Testis (tissue), 3 donors: ENCODE results near the gene RALGPS2. TPM values are rescaled to one million over a fixed set of nuclear protein-coding genes. Genes with fewer than 3 reads are reported as not detected.
A peak's percentile ranks its signal among the peaks of the same experiment; 100 is the strongest.

ENCODE experiments used
- DNase-seq: peaks from one replicate; pipeline ENCODE4 v3.0.0-alpha.2; 2019
- H3K27ac ChIP-seq, 2 donors: fragments of 200-600 bp; sonication (generic); one replicate each; pipeline ENCODE4 v1.5.1; 2019
- H3K27me3 ChIP-seq: fragments of 200-600 bp; sonication (generic); one replicate; pipeline ENCODE4 v1.5.1; 2019
- H3K36me3 ChIP-seq: fragments of 200-600 bp; sonication (generic); one replicate; pipeline ENCODE4 v1.5.1; 2017; ENCODE audit warnings: low read depth; ENCODE audit errors: missing control alignments
- H3K4me1 ChIP-seq: fragments of 200-600 bp; sonication (generic); one replicate; pipeline ENCODE4 v1.5.1; 2019
- H3K4me3 ChIP-seq, 2 donors: fragments of 200-600 bp; sonication (generic); one replicate each; pipeline ENCODE4 v1.5.1; 2017 to 2019
- H3K9me3 ChIP-seq: fragments of 200-600 bp; sonication (generic); one replicate; pipeline ENCODE4 v1.5.1; 2017
- CTCF ChIP-seq, 3 experiments: fragments of 450-650 bp in 2 of 3; fragments of 200-600 bp in 1 of 3; sonication (generic) in 1 of 3; IDR thresholded peaks; one replicate each; pipeline ENCODE4 v1.5.1; 2016 to 2019; ENCODE audit warnings: antibody characterized with exemption in 3 of 3, mild to moderate bottlenecking in 2 of 3, moderate library complexity in 1 of 3
- POLR2A ChIP-seq: fragments of 450-650 bp; IDR thresholded peaks from one replicate; pipeline ENCODE4 v1.6.1; 2017; ENCODE audit warnings: antibody characterized with exemption, mild to moderate bottlenecking, moderate library complexity
- WGBS, 2 donors: methylation state at CpG; one replicate each; pipeline ENCODE4 v1.1.5; 2018; 5-methylcytosine and 5-hydroxymethylcytosine counted together
- intact Hi-C: fragments of 100-400 bp; cut with DNase I; formaldehyde crosslinking; loops from one replicate; pipeline ENCODE4 v1.15.1; 2023; ENCODE audit warnings: low total_unique reads
- polyA plus RNA-seq: library from polyadenylated mRNA; stranded (reverse); fragments of 350-450 nt; fragmentation: Illumina TruSeq; extraction: RNeasy Lipid Tissue Mini Kit (QIAGEN cat#74804); gene quantifications from one replicate; pipeline ENCODE4 v1.2.3, GENCODE V29; 2014; ENCODE audit warnings: low read depth, low replicate concordance; ENCODE audit not compliant: insufficient read depth
- total RNA-seq, 2 donors: library from RNA; depleted of rRNA; stranded (reverse); fragments of >200 nt; gene quantifications; one replicate each; pipeline ENCODE4 v1.2.3, GENCODE V29; 2016

Gene RALGPS2
- total and polyA plus RNA-seq, 3 donors from 2014 or later = 56.3 to 224 (median 78.6) TPM

GRCh38 chr1:178918955-178919354 lies 193.9 kb downstream of the RALGPS2 start:
- Histone ChIP-seq H3K27ac (peak overlapping the region in 1 of 2 donors; percentile 31), H3K4me1 (no peaks in the 10 kb centered on the region), H3K36me3 (no peaks in the 10 kb centered on the region), H3K4me3 (no peak overlapping the region), H3K27me3 (no peaks in the 10 kb centered on the region), H3K9me3 (no peaks in the 10 kb centered on the region)
- no peak for DNase-seq
- 37 to 64% methylated on average over 2 of the region's 2 CpGs for WGBS, 2 donors
- intact Hi-C loops = no loop called here
- no peak for TF ChIP-seq POLR2A

GRCh38 chr1:178919581-178919980 lies 194.5 kb downstream of the RALGPS2 start:
- Histone ChIP-seq H3K27me3 (no peaks in the 10 kb centered on the region), H3K4me3 (no peak overlapping the region), H3K27ac (peak overlapping the region in 1 of 2 donors; percentile 31), H3K9me3 (no peaks in the 10 kb centered on the region), H3K4me1 (no peaks in the 10 kb centered on the region), H3K36me3 (no peaks in the 10 kb centered on the region)
- intact Hi-C loops = no loop called here
- no peak for TF ChIP-seq POLR2A
- TF ChIP-seq CTCF (IDR thresholded peaks at IDR 0.05) = no peak
- no peak for DNase-seq
- 89 to 90% methylated on average over 2 of the region's 2 CpGs for WGBS, 2 donors

GRCh38 chr1:178921499-178921898 lies 196.5 kb downstream of the RALGPS2 start:
- WGBS, 2 donors = 92 to 96% methylated on average over 2 of the region's 2 CpGs
- Histone ChIP-seq H3K4me3 (no peak overlapping the region), H3K9me3 (no peaks in the 10 kb centered on the region), H3K27ac (no peak overlapping the region), H3K4me1 (no peaks in the 10 kb centered on the region), H3K36me3 (no peaks in the 10 kb centered on the region), H3K27me3 (no peaks in the 10 kb centered on the region)
- no peak for DNase-seq
- intact Hi-C loops = no loop called here
- TF ChIP-seq CTCF (IDR thresholded peaks at IDR 0.05) = no peak
- TF ChIP-seq POLR2A = no peak

GRCh38 chr1:178923512-178923911 lies 198.5 kb downstream of the RALGPS2 start:
- Histone ChIP-seq H3K27me3 (no peaks in the 10 kb centered on the region), H3K27ac (no peak overlapping the region), H3K36me3 (no peaks in the 10 kb centered on the region), H3K9me3 (no peaks in the 10 kb centered on the region), H3K4me3 (no peak overlapping the region), H3K4me1 (peaks cover 2% of the 10 kb centered on the region)
- WGBS, 2 donors = 80 to 81% methylated on average over 2 of the region's 2 CpGs
- intact Hi-C loops = no loop called here
- TF ChIP-seq CTCF (IDR thresholded peaks at IDR 0.05) (no peak), POLR2A (no peak)
- no peak for DNase-seq

GRCh38 chr1:178926046-178926445 lies 201.0 kb downstream of the RALGPS2 start:
- H3K27ac ChIP-seq = no peak overlapping the region
- intact Hi-C loops = no loop called here
- H3K9me3 ChIP-seq = no peaks in the 10 kb centered on the region
- 50 to 73% methylated on average over 1 of the region's 1 CpG for WGBS, 2 donors
- H3K27me3 ChIP-seq = no peaks in the 10 kb centered on the region
- H3K36me3 ChIP-seq = no peaks in the 10 kb centered on the region
- no peak for TF ChIP-seq POLR2A
- no peak for TF ChIP-seq CTCF (IDR thresholded peaks at IDR 0.05)
- no peak overlapping the region for H3K4me3 ChIP-seq
- DNase-seq = no peak
- peaks cover 7% of the 10 kb centered on the region for H3K4me1 ChIP-seq
